Measurements from ENCODE around the gene UBD.

The UBD gene

GRCh38 chr6:29521006-29521680, 38.4 kb downstream of the UBD start:
- DNase-seq (ENCODE audit: low spot score): no peak
- TF ChIP-seq, protein P1, sequence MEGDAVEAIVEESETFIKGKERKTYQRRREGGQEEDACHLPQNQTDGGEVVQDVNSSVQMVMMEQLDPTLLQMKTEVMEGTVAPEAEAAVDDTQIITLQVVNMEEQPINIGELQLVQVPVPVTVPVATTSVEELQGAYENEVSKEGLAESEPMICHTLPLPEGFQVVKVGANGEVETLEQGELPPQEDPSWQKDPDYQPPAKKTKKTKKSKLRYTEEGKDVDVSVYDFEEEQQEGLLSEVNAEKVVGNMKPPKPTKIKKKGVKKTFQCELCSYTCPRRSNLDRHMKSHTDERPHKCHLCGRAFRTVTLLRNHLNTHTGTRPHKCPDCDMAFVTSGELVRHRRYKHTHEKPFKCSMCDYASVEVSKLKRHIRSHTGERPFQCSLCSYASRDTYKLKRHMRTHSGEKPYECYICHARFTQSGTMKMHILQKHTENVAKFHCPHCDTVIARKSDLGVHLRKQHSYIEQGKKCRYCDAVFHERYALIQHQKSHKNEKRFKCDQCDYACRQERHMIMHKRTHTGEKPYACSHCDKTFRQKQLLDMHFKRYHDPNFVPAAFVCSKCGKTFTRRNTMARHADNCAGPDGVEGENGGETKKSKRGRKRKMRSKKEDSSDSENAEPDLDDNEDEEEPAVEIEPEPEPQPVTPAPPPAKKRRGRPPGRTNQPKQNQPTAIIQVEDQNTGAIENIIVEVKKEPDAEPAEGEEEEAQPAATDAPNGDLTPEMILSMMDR (IDR thresholded peaks at IDR 0.05; ENCODE audit: extremely low read depth, missing control alignments): no peak

DNA sequence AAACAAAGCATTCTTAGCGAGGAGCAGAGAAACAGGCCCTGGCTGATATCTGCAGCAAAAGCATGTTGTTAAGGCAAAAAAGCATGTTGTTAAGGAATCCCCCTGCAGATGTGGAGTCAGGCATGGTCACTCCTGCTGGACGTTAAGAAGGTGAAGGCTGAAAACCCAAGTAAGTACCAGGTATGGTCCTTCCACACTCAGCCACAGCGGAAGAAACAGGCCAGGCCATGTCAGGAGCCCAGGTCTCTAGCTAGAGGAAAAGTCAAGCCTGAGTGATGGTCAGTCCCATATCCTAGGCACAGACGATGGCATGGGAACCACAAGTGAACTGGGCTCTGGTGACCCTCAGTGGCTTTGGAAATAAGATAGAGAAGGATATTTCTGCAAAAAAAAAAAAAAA, 39.3 kb downstream of the UBD start:
- TF ChIP-seq, protein P1 (IDR thresholded peaks at IDR 0.05; ENCODE audit: extremely low read depth, missing control alignments): no peak
- no peak for DNase-seq (ENCODE audit: low spot score)

DNA sequence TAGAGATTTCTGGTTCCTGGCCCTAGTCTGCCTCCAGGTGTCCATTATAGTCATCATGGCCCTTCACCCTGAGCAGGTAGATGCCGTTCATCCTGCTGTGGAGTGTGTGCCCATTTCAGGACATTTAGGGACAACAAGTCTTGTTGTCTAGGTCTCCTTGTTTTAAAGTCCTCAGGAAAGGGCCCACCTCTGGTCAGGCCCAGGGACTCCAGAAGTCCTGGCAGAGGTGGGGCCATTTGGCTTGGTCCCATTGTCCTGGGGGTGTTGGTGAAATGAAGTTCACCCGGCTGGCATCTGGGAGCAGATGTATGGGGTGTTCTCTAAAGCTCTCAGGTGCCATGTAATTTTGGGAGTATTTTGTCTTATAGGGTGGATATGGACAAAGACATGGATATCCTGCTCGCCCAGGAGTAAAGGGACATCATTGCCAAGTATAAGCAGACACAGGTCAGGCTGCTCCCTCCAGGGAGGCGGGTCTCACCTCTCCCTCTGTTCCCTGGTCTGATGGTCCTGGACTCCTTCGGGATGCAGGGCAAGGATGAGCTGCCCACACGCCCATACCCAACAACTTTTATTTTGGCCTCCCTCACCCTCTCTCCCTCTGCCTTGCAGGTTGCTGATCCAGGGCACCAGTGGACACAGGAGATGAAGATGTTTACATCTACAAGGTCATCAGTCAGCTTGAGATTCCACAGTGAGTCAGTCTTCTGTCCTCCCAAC, 40.1 kb downstream of the UBD start:
- TF ChIP-seq, protein P1 (IDR thresholded peaks at IDR 0.05; ENCODE audit: extremely low read depth, missing control alignments): no peak
- DNase-seq (ENCODE audit: low spot score): no peak

DNA sequence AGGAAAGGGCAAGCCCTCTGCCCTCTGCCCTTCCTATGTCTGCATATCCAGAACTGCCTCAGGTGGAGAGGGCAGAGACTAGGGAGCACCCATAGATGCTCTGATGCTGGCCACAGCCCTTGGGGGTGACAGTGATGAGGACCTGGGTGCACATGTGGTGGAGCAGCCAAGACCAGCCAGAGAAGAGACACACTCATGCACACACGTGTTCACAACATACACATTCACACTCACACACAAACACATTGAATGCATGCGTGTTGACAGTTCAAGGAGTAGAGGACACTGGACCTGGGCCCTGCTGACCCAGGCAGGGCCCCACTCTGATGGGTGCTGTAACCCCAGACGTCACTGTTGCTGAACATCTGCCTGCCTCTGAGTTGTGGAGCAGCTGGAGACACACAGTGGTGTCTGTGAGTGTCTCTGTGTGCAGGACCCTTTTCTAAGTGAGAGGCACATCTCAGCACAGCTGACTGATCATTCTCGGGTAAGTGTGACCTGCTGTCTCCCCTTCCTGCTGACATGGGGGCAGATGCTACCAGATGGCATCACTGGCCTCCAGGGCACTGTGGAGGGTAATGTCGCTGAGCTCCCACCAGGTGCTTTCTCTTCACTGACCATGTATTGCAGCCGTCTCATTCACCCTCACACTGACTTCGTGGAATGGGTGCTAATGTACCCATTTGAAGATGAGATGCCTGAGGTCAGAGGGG, 41.6 kb downstream of the UBD start:
- DNase-seq (ENCODE audit: low spot score): no peak
- TF ChIP-seq, protein P1 (IDR thresholded peaks at IDR 0.05; ENCODE audit: extremely low read depth, missing control alignments): no peak

DNA sequence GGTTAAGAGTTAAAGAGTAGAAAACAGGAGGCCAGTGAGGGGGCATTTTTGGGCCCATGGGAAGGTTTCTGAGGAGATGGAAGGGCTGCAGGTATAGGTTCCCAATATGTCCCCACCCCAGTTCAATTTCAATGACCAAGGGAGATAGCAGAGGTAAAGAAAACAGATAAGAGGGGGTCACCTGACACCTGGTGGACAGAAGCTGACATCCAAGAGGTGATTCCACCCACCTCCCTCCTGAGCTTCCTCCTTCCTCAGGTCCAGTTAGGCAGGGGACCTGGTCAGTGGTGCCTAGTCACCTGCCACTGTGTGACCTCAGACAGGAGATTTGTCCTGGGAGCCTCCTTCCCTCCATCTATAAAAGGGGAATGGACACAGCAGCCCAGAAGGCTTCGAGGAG, 42.3 kb downstream of the UBD start:
- DNase-seq (ENCODE audit: low spot score): no peak
- TF ChIP-seq, protein P1 (IDR thresholded peaks at IDR 0.05; ENCODE audit: extremely low read depth, missing control alignments): no peak

DNA sequence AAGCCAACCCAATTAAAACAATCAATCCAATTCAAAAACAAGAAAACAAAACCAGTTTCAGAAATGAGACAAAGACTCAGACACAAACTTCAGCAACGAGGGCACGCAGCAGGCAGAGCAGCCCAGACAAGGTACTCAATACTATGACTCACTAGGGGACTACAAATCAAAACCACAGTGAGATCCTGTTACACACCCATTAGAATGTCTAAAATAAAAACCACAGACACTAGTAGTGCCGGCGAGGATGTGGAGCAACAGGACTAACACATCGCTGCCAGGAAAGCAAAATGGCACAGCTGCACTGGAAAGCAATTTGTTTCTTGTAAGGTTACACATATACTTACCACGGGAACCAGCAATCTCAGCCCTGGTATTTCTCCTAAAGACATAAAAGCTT, 43.4 kb downstream of the UBD start:
- TF ChIP-seq, protein P1 (IDR thresholded peaks at IDR 0.05; ENCODE audit: extremely low read depth, missing control alignments): no peak
- DNase-seq (ENCODE audit: low spot score): no peak

GRCh38 chr6:29510746-29511300, 48.7 kb downstream of the UBD start:
- TF ChIP-seq, protein P1 (IDR thresholded peaks at IDR 0.05; ENCODE audit: extremely low read depth, missing control alignments): no peak
- no peak for DNase-seq (ENCODE audit: low spot score)
